GM13977 (cell line): Measurements from ENCODE around the gene DNAH10.
A peak's percentile ranks its signal among the peaks of the same experiment; 100 is the strongest.

Source experiments
- DNase-seq: peaks from one replicate; pipeline ENCODE4 v3.0.0; 2012; ENCODE audit warnings: low spot score
- in situ Hi-C: fragments of 300-500 bp; cut with MboI; formaldehyde crosslinking; loops from one replicate; pipeline ENCODE4 v1.12.0; 2022; ENCODE audit warnings: low sequenced_read_pairs, low pct_unique_long_range_greater_than_20kb, mixed read lengths, inconsistent platforms; ENCODE audit not compliant: unreplicated experiment
- TF ChIP-seq, protein P1 (sequence below): IDR thresholded peaks from 2 replicates; pipeline ENCODE4 v1.5.1; 2012; ENCODE audit warnings: mild to moderate bottlenecking, control low read depth; ENCODE audit not compliant: insufficient read depth; ENCODE audit errors: extremely low read depth, missing control alignments

The DNAH10 gene

DNA sequence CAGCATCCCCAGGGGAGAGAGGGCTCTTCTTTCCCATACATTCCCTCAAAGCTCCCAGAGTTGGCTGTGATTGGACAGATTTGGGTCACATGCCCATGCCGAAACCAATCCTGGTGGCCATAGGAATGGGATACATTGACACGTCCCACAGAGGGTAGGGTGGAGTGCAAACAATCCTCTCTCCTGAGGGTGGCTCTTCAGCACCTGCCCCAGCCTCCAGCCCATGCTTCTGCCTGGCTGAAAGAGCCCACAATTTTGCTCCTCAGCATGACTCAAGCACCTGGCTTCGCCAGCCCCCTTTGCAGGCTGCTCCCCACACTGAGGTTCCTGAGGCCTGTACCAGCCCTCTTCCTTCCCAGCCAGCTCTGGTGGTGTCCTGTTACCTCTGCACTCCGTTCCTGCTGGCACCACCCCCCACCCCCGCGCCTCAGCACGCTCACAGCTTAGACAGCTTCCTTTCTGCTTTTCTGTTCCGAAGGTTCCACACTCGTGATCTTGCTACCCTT, 138.8 kb downstream of the DNAH10 start:
- TF ChIP-seq, protein P1, sequence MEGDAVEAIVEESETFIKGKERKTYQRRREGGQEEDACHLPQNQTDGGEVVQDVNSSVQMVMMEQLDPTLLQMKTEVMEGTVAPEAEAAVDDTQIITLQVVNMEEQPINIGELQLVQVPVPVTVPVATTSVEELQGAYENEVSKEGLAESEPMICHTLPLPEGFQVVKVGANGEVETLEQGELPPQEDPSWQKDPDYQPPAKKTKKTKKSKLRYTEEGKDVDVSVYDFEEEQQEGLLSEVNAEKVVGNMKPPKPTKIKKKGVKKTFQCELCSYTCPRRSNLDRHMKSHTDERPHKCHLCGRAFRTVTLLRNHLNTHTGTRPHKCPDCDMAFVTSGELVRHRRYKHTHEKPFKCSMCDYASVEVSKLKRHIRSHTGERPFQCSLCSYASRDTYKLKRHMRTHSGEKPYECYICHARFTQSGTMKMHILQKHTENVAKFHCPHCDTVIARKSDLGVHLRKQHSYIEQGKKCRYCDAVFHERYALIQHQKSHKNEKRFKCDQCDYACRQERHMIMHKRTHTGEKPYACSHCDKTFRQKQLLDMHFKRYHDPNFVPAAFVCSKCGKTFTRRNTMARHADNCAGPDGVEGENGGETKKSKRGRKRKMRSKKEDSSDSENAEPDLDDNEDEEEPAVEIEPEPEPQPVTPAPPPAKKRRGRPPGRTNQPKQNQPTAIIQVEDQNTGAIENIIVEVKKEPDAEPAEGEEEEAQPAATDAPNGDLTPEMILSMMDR: no peak
- DNase-seq: no peak
- in situ Hi-C loops: no loop called here

DNA sequence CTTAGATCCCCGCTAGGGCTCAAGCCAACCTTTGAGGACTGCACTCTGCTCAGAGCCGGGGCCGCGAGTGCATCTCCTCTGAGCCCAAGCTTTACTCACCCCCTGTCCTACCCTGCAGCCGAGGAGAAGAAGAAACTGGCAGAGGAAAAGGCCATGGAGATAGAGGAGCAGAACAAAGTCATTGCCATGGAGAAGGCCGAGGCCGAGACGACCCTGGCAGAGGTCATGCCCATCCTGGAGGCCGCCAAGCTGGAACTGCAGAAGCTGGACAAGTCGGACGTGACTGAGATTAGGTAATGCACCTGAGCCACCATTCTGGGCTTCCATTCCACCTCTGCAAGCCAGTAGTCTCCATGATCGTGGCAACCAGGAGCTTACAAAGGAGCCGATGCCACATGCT, 140.7 kb downstream of the DNAH10 start:
- TF ChIP-seq, protein P1: no peak
- in situ Hi-C loops: no loop called here
- DNase-seq: no peak

DNA sequence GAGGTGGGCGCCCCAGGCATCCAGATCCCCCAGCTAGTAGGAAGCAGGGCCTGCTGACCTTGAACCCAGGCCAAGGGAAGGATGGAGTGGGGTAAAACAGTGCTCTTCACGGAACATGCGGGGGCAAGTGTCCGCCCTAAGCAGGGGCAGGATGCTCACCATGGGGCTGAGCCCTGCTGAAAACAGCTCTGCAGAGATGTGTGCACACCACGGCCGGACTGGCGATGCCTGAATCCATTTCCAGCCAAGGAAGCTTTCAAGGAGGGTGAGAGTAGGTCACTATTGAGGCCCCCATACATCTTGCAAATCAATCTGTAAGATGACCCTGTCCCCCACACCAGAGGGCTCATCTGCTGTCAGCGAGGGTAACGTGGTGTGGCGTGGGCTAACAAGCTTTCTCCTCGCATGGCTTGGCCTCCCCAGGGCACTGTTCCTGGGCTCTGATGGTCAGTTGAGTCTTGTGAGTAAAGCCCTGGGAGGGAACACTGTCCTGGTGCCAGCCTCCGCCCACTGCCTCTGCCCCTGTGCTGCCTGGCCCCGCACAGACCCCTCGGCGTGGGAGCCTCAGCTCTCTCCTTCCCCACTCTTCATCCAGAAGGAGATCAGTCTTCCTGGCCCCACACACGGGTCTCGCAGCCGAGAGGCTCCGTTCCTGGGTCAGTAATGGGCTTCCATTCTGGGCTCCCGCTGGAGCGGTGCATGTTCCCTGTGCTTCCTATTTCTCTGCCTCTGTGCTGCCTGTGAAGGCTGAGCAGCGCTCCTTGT, 141.4 kb downstream of the DNAH10 start:
- in situ Hi-C loops: no loop called here
- no peak for DNase-seq
- TF ChIP-seq, protein P1: no peak

DNA sequence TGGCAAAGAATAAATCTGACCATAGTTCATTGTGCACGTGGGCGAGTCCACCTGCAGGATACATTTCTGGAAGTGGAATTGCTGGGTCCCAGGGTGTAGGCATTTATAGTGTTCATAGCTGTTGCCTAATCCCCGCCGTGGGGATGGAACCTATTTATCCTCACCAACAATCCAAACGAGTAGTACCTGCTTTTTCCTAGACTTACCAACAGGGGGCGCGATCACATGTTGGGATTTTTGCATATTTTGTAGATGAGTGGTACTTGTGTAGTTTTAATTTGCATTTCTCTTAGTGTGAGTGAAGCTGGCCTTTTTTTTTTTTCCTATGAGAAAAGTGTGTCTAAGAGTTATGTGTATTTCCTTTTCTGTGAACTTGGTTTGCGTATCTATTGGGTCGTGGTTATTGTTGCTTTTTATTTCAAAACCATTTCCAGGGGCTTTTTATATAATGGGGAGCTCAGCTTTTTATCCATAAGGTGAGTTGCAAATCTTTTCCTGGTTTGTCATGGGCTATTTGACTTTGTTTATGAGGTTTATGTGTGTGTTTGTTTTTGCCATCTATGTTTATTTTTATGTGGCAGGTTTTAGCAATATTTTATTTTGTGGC, 143.3 kb downstream of the DNAH10 start:
- in situ Hi-C loops: no loop called here
- DNase-seq: peak; percentile 77
- TF ChIP-seq, protein P1: peak; percentile 64

DNA sequence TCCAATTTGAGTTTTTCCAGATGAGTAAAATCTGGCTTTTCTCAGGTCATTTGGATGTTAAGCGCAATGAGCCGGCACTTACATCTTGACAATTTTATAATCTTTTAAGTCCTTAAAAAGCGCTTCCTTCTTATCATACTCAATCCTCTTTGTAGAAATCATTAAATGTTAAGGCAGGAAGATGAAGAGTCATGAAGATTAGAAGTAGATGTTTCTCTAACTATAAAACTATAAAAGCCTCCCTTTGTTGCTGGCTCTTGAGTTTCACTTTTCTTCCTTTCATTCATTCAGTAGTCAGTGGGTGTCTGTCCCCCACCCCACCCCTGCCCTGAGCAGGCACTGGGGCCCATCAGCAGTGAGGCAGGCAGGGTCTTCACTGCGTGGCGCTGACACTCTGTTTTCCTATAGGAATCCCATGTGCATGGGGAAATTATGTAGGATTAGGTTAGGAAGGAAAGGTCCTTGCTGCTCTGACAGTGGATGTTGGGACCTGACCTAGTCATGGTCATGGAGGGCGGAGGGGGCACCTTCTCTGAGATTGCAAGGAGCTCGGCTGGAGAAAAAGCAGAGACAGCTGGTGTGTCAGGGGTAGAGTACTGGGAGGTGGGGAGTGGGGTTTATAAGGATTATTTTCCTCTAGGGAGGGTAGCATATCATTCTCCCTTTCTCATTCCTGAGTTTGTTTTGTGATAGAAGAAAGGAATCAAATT, 144.8 kb downstream of the DNAH10 start:
- in situ Hi-C loops: no loop called here
- DNase-seq: no peak
- TF ChIP-seq, protein P1: no peak

DNA sequence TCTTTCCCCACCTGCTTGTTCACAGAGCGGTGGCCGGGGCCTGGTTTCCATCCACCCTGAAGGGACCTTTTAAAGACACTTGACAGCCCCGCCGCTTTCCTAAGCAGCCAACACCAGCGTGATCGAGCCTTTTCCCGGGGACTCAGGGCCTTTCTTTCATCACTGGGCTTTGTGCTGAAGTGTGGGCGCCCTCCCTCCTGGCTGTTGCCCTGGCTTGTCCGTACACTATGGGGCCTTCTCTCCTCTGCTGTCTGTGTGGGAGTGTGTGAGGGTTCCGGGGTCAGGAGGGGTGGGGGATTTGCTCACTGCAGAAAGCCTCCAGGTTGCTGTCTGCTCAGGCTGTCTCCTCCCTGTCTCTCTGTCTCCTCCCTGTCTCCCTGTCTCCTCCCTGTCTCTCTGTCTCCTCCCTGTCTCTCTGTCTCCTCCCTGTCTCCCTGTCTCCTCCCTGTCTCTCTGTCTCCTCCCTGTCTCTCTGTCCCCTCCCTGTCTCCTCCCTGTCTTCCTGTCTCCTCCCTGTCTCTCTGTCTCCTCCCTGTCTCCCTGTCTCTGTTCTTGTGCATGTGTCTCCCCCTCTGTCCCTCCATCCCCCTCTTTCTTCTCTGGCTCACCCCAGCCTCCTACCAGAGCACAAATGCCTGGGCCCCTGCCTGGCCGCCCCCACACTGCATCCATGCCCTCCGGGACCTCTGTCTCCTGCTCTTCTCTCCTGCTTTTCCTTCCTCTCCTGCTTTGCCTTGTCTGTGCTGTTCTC, 145.8 kb downstream of the DNAH10 start:
- in situ Hi-C loops: no loop called here
- TF ChIP-seq, protein P1: no peak
- no peak for DNase-seq
